Thyroid gland (tissue), 4 donors: ENCODE results near the gene POC1A.

Experiments used
- CTCF ChIP-seq, 6 experiments: fragments of 200-600 bp in 3 of 6; fragments of 450-650 bp in 3 of 6; sonication (generic) in 3 of 6; IDR thresholded peaks; one replicate each; pipeline ENCODE4 v1.5.1; 2016 to 2019; ENCODE audit warnings: antibody characterized with exemption in 6 of 6, mild to moderate bottlenecking in 2 of 6, inconsistent platforms in 1 of 6, moderate library complexity in 1 of 6
- POLR2A ChIP-seq, 2 donors: fragments of 450-650 bp; IDR thresholded peaks; one replicate each; pipeline ENCODE4 v1.6.1; 2017; ENCODE audit warnings: antibody characterized with exemption in 2 of 2, mild to moderate bottlenecking in 2 of 2, moderate library complexity in 1 of 2

- TF ChIP-seq CTCF (IDR thresholded peaks at IDR 0.05) (no peak), POLR2A (IDR thresholded peaks at IDR 0.05) (no peak)
Measured at GRCh38 chr3:52145736-52146110, 8.5 kb downstream of the POC1A start.
